ENCODE data around the gene PHETA2.
"Not testable (repeated sequence)": the region's sequence is repeated elsewhere in the genome, so short reads cannot be mapped to it uniquely, and the experiment has no call there.

Gene PHETA2

DNA sequence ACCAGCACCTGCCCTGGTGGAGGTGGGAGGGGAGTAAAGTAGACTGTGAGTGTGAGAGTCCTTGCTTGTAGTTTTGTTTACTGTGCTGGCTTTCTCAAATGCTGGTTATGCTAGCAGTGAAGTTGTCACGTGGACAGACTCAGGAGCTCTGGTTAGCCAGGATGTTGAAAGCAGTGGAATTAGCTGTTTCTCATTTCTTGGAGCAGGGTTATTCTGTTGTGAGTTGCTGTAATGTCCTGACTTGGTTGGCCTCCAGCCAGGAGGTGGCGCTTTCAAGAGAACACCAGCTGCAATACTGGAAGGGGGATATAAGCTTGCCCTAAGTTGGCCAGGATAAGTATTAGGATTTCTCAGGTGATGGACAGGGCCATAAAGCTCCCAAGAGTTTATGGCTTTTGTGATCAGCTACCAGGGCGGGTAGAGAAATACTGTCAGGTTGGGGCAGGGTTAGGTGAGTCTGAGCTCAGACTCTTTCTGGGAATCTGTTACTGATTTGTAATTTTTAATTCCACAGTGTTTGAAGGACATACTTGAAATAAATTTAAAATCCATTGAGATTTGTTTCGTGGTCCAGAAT lies 42.9 kb downstream of the PHETA2 start:
- H3K4me3 ChIP-seq (ENCODE audit: low read depth, low read length), result no peak overlapping the region
- in situ Hi-C loops (cut with HindIII; ENCODE audit: low sequenced_read_pairs), result no loop called here
- TF ChIP-seq, protein P1, sequence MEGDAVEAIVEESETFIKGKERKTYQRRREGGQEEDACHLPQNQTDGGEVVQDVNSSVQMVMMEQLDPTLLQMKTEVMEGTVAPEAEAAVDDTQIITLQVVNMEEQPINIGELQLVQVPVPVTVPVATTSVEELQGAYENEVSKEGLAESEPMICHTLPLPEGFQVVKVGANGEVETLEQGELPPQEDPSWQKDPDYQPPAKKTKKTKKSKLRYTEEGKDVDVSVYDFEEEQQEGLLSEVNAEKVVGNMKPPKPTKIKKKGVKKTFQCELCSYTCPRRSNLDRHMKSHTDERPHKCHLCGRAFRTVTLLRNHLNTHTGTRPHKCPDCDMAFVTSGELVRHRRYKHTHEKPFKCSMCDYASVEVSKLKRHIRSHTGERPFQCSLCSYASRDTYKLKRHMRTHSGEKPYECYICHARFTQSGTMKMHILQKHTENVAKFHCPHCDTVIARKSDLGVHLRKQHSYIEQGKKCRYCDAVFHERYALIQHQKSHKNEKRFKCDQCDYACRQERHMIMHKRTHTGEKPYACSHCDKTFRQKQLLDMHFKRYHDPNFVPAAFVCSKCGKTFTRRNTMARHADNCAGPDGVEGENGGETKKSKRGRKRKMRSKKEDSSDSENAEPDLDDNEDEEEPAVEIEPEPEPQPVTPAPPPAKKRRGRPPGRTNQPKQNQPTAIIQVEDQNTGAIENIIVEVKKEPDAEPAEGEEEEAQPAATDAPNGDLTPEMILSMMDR (IDR thresholded peaks at IDR 0.05; ENCODE audit: low read depth, low read length), result no peak
- DNase-seq (ENCODE audit: low read depth, low spot score), result no peak

GRCh38 chr22:42120231-42121021 lies 46.4 kb downstream of the PHETA2 start:
- H3K4me3 ChIP-seq (ENCODE audit: low read depth, low read length); in situ Hi-C loops (cut with HindIII; ENCODE audit: low sequenced_read_pairs); DNase-seq (ENCODE audit: low read depth, low spot score): not testable (repeated sequence)

DNA sequence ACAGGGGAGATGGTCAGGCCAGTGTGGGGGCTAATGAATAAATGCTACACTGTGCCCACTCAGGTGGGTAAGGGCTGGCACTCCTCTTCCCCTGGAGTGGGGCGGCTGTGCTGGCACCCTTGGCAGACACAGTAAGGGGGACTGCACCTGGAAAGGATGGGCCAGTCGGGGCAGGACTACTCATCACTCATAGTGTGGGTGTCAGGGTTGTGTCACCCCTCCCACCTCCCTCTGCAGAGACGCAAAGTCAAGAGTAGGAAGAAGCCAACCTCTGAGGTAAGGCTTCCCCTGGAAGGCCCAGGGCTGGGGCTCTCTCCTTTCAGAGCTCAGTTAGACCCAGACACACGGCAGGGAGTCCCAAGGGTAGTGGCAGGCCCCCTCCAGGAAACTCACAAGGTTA lies 49.5 kb downstream of the PHETA2 start:
- H3K4me3 ChIP-seq (ENCODE audit: low read depth, low read length); in situ Hi-C loops (cut with HindIII; ENCODE audit: low sequenced_read_pairs); DNase-seq (ENCODE audit: low read depth, low spot score): not testable (repeated sequence)

DNA sequence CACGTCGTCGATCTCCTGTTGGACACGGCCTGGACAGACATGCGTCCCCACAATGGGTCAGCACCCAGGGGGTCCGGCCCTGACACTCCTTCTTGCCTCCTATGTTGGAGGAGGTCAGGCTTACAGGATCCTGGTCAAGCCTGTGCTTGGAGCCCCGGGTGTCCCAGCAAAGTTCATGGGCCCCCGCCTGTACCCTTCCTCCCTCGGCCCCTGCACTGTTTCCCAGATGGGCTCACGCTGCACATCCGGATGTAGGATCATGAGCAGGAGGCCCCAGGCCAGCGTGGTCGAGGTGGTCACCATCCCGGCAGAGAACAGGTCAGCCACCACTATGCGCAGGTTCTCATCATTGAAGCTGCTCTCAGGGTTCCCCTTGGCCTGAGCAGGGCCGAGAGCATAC lies 53.6 kb downstream of the PHETA2 start:
- TF ChIP-seq, protein P1 (IDR thresholded peaks at IDR 0.05; ENCODE audit: low read depth, low read length), result no peak
- no peak for DNase-seq (ENCODE audit: low read depth, low spot score)
- in situ Hi-C loops (cut with HindIII; ENCODE audit: low sequenced_read_pairs), result no loop called here
- H3K4me3 ChIP-seq (ENCODE audit: low read depth, low read length), result no peak overlapping the region

- in situ Hi-C loops (cut with HindIII; ENCODE audit: low sequenced_read_pairs); DNase-seq (ENCODE audit: low read depth, low spot score); H3K4me3 ChIP-seq (ENCODE audit: low read depth, low read length): not testable (repeated sequence)
These were observed 54.0 kb downstream of the PHETA2 start for GRCh38 chr22:42128007-42128406.
